GM19238 (cell line): Measurements from ENCODE around the gene MRPL2.

Experiments used
- DNase-seq: peaks from one replicate; pipeline ENCODE4 v3.0.0; 2011; ENCODE audit warnings: low spot score; ENCODE audit not compliant: insufficient read length

Gene MRPL2

GRCh38 chr6:43059168-43060033 lies at the start of gene MRPL2, which contains the start of gene KLC4:
MRPL2 (minus strand) TSS chr6:43059434; CDS start chr6:43059381, 53 bp downstream.
KLC4 (plus strand) TSS chr6:43059631; CDS start chr6:43061336, 1,705 bp downstream.
- peak; percentile 99 for DNase-seq

GRCh38 chr6:43107344-43108062 lies 48.3 kb upstream of the MRPL2 start:
- no peak for DNase-seq

GRCh38 chr6:43105538-43106222 lies 46.4 kb upstream of the MRPL2 start:
- no peak for DNase-seq

- DNase-seq: no peak
Measured at GRCh38 chr6:43103253-43103876, 44.1 kb upstream of the MRPL2 start.

- DNase-seq: no peak
Measured at GRCh38 chr6:43101497-43101896, 42.3 kb upstream of the MRPL2 start.

GRCh38 chr6:43097502-43097901 lies 38.3 kb upstream of the MRPL2 start:
- no peak for DNase-seq

GRCh38 chr6:43097098-43097489 lies 37.9 kb upstream of the MRPL2 start:
- no peak for DNase-seq

GRCh38 chr6:43096451-43097097 lies 37.3 kb upstream of the MRPL2 start:
- no peak for DNase-seq

- no peak for DNase-seq
Measured at GRCh38 chr6:43095939-43096338, 36.7 kb upstream of the MRPL2 start.

GRCh38 chr6:43093436-43094289 lies 34.4 kb upstream of the MRPL2 start:
- no peak for DNase-seq

- DNase-seq: no peak
Measured at GRCh38 chr6:43092635-43093034, 33.4 kb upstream of the MRPL2 start.

- no peak for DNase-seq
Measured at GRCh38 chr6:43091436-43091991, 32.3 kb upstream of the MRPL2 start.

- DNase-seq: no peak
Measured at GRCh38 chr6:43091020-43091419, 31.8 kb upstream of the MRPL2 start.

GRCh38 chr6:43090559-43090956 lies 31.3 kb upstream of the MRPL2 start:
- no peak for DNase-seq

GRCh38 chr6:43089874-43090558 lies 30.8 kb upstream of the MRPL2 start:
- DNase-seq: no peak

- DNase-seq: no peak
Measured at GRCh38 chr6:43089467-43089866, 30.2 kb upstream of the MRPL2 start.

GRCh38 chr6:43088654-43089056 lies 29.4 kb upstream of the MRPL2 start:
- DNase-seq: no peak

- DNase-seq: no peak
Measured at GRCh38 chr6:43086022-43086658, 26.9 kb upstream of the MRPL2 start.
